Activated CD8-positive, alpha-beta memory T cell treated with anti-CD3 and anti-CD28 coated beads for 48 hours (primary cell): ENCODE measurements around the gene DEFB124.
"Not testable (repeated sequence)": the region's sequence is repeated elsewhere in the genome, so short reads cannot be mapped to it uniquely, and the experiment has no call there.

Experiments
- DNase-seq, 3 experiments: peaks; one replicate each; pipeline ENCODE4 v3.0.0-alpha.2; 2020; ENCODE audit warnings: low read depth in 2 of 3, low spot score in 2 of 3

The DEFB124 gene

DNA sequence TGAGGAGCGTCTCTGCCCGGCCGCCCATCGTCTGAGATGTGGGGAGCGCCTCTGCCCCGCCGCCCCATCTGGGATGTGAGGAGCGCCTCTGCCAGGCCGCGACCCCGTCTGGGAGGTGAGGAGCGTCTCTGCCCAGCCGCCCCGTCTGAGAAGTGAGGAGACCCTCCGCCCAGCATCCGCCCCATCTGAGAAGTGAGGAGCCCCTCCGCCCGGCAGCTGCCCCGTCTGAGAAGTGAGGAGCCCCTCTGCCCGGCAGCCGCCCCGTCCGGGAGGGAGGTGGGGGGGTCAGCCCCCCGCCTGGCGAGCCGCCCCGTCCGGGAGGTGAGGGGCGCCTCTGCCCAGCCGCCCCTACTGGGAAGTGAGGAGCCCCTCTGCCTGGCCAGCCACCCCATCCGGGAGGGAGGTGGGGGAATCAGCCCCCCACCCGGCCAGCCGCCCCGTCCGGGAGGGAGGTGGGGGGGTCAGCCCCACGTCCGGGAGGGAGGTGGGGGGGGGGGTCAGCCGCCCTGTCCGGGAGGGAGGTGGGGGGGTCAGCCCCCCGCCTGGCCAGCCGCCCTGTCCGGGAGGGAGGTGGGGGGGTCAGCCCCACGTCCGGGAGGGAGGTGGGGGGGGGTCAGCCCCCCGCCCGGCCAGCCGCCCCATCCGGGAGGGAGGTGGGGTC is 47.9 kb downstream of the DEFB124 start:
- not testable (repeated sequence) for DNase-seq

DNA sequence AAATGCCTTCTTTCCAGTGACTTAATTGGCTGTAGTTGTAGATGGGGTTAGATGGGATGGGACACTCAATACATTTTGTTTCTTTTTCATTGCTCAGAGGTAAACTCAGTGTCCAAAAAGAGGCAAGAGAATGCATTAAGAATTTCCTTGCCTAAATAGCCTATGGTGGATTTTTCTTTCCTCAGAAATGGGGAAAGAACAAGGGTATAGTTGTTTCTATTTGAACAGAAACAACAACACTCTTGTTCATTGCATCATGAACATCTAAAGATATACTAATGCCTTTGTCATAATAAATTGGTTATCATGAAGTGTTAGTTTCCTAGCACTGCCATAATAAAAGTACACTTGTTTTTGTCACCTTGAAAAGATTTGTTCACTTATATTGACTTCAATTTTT is 49.1 kb downstream of the DEFB124 start:
- no peak for DNase-seq

DNA sequence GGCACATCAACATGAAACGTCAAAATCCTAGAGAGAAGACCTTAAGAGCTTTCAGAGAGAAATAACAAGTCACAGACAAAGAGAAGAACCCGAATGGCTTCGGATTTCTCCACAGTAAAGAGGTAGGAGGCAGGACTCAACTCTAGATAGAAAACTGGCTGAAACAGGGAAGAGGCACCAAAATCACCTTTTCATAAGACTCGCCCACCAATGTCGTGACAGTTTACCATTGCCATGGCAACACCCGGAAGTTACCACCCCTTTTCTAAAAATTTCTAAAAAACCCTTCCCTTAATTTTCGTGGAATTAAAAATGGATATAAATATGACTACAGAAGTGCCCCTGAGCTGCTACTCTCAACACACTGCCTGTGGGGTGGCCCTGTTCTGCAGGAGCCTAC is 56.6 kb downstream of the DEFB124 start:
- no peak for DNase-seq

DNA sequence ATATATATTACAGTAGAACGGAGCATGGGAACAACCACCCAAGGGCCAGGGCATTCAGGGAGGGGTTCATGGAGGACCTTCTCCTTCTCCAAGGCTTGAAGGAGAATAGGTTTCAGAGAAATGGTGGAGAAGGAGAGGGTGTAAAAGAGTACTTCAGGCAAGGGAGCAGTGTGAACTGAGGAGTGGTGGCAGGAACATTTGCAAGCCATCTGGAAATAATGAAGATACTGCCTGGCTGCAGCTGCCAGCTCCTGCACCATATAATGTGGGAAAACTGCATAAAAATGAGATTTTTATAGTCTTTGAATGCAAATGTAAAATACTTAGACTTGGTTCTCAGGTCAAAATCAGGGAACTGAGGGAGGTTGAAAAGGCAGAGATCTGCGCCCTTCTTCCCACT is 59.3 kb downstream of the DEFB124 start:
- no peak for DNase-seq
